DOHH2 (cell line): ENCODE results near the gene CASP9.

Experiments used
- CTCF ChIP-seq: fragments of 200-600 bp; sonication (generic); IDR thresholded peaks from one replicate; pipeline ENCODE4 v1.5.1; 2014; ENCODE audit warnings: antibody characterized with exemption, mild to moderate bottlenecking, low read depth, low read length; ENCODE audit not compliant: poor library complexity, severe bottlenecking
- EZH2phosphoT487 ChIP-seq: fragments of 200-600 bp; sonication (generic); IDR thresholded peaks from 2 replicates; pipeline ENCODE4 v1.6.1; 2017; ENCODE audit warnings: borderline replicate concordance, mild to moderate bottlenecking, antibody characterized with exemption, low read length, moderate library complexity, mixed read lengths

- no peak for TF ChIP-seq CTCF
- no peak for TF ChIP-seq EZH2phosphoT487
Measured at GRCh38 chr1:15571266-15571665, 47.3 kb upstream of the CASP9 start.
